Measurements from ENCODE around the gene ZNF415. TPM values are rescaled to one million over a fixed set of nuclear protein-coding genes. Genes with fewer than 3 reads are reported as not detected.

Gene ZNF415
- total RNA-seq, 1 donor = 2.3 TPM

DNA sequence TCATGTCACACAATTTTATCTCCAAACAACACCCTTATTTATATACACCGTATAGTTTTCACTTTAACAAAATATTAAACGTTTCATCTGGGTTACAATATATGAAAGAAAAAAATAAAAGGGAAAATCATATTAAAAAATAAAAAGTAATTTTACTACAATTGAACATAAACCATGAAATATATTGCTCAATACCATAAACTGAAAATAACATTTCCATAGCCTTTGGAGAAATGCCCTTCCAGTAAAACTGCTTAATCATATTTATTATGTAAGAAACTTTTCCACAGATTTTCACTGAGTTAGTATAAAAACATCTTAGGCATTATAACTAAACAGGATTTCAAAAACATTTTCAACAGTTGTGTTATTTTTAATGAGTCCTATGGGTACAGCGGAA lies 27.6 kb upstream of the ZNF415 start:
- H3K4me3 ChIP-seq (ENCODE audit: low read depth, low read length) = no peak overlapping the region
- no peak for DNase-seq (ENCODE audit: low read depth)
- TF ChIP-seq, protein P1, sequence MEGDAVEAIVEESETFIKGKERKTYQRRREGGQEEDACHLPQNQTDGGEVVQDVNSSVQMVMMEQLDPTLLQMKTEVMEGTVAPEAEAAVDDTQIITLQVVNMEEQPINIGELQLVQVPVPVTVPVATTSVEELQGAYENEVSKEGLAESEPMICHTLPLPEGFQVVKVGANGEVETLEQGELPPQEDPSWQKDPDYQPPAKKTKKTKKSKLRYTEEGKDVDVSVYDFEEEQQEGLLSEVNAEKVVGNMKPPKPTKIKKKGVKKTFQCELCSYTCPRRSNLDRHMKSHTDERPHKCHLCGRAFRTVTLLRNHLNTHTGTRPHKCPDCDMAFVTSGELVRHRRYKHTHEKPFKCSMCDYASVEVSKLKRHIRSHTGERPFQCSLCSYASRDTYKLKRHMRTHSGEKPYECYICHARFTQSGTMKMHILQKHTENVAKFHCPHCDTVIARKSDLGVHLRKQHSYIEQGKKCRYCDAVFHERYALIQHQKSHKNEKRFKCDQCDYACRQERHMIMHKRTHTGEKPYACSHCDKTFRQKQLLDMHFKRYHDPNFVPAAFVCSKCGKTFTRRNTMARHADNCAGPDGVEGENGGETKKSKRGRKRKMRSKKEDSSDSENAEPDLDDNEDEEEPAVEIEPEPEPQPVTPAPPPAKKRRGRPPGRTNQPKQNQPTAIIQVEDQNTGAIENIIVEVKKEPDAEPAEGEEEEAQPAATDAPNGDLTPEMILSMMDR (IDR thresholded peaks at IDR 0.05; ENCODE audit: insufficient read depth, low read length) = no peak

DNA sequence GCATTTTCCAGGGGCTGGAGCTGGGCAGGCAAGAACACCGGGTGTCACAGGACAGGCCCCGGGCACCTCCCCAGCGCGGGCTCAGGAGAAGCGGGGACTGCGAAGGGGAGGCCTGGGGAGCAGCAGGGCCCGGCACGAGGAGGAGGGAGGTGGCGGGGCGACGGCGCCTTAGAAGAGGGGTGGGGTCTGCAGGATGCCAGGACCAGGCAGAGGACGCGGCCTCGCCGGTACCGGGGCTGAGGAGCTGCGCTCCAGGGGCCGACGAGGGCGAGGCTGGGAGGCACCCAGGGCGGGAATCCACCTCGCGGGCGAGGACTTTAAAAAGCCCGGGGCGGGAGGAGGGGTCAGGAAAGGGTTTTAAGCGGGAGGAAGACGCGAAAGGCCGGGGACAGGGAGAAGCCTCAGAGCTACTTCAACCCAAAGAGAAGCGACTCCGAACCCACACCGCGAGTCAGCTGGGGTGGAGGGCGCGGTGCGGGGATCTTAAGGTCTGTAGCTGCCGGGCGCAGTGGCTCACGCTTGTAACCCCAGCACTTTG lies 25.5 kb upstream of the ZNF415 start:
- peak overlapping the region; percentile 73 for H3K4me3 ChIP-seq (ENCODE audit: low read depth, low read length)
- TF ChIP-seq, protein P1 (IDR thresholded peaks at IDR 0.05; ENCODE audit: insufficient read depth, low read length) = no peak
- DNase-seq (ENCODE audit: low read depth) = peak; percentile 27

DNA sequence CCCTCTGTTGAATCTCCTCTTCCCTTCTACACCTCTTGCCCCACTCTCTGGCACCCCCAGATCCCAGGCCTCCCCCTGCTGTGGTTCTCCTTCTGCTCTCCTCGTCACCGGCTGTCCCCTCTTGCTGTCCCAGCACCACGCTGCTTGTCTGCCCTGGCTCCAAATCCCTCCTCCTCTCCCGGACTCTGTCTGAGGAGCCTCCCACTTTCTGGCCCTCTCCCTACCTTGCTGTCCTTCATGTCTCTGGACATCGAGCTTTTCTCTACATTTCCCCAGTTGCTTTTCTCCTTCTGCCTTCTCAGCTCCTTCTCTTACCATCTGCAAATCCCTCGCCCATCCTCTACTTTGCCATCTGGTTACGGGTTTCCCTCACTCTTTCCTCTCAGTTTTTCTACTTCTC lies 24.9 kb upstream of the ZNF415 start:
- peak; percentile 14 for DNase-seq (ENCODE audit: low read depth)
- H3K4me3 ChIP-seq (ENCODE audit: low read depth, low read length) = peak overlapping the region; percentile 73

DNA sequence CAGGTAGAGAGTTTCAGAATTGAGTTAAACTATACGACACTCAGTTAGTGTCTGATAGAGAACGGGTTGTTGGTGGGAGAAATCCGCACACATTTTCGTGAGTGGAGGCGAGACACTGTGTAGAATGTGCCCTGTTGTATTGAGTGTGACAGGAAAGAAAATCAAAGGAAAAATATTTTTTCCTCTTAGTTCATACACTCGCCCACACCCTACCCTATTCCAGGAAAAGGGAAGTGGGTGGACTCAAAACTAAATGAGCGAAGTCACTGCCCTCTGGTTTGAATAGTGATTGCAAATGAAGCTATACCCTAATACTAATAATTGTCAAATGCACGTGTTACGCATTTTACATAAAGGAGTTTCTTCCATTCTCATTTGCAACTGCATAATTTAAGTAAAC lies 24.1 kb upstream of the ZNF415 start:
- DNase-seq (ENCODE audit: low read depth) = no peak
- no peak overlapping the region for H3K4me3 ChIP-seq (ENCODE audit: low read depth, low read length)
- TF ChIP-seq, protein P1 (IDR thresholded peaks at IDR 0.05; ENCODE audit: insufficient read depth, low read length) = no peak

More for the DNA sequence above, 24.9 kb upstream of the ZNF415 start:
- TF ChIP-seq, protein P1 (IDR thresholded peaks at IDR 0.05; ENCODE audit: insufficient read depth, low read length) = no peak

DNA sequence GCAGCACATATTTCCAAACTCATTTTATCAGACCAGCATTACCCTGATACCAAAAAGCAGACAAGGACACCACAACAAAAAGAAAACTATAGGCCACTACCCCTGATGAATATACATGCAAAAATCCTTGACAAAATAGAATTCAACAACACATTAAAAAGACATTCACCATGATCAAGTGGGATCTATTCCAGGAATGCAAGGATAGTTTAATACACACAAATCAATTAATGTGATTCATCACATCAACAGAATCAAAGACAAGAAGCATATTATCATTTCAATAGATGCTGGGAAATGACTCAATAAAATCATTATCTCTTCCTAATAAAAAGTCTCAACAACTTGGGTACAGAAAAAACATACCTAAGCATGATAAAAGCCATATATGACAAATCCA lies 14.9 kb upstream of the ZNF415 start:
- TF ChIP-seq, protein P1 (IDR thresholded peaks at IDR 0.05; ENCODE audit: insufficient read depth, low read length) = no peak
- DNase-seq (ENCODE audit: low read depth) = no peak
- H3K4me3 ChIP-seq (ENCODE audit: low read depth, low read length) = no peak overlapping the region

DNA sequence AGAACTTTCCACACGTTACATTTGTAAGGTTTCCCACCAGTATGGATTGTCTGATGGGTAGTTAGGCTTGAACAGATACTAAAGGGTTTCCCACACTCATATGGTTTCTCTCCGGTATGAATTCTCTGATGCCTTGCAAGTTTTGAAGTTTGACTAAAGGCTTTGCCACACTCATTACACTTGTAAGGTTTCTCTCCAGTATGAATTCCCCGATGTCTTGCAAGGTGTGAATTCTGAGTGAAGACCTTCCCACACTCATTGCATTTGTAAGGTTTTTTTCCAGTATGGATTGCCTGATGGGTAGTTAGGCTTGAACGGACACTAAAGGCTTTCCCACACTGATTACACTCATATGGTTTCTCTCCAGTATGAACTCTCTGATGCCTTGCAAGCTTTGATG lies 7.6 kb upstream of the ZNF415 start:
- no peak for DNase-seq (ENCODE audit: low read depth)
- TF ChIP-seq, protein P1 (IDR thresholded peaks at IDR 0.05; ENCODE audit: insufficient read depth, low read length) = no peak
- H3K4me3 ChIP-seq (ENCODE audit: low read depth, low read length) = no peak overlapping the region

DNA sequence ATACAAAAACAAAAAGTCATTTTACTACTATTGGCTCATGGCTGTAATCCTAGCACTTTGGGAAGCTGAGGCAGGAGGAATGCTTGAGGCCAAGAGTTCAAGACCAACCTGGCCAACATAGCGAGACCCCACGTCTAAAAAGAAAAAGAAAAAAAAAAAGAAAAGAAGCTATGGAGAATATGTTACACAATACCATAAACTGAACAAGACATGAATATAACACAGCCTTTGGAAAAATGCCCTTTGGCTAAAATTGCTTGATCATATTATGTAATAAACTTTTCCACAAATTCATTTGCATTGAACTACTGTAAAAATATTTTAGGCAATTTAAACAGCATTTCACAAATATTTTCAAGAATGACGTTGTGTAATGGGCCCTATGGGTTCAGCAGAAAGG lies 3.7 kb upstream of the ZNF415 start:
- no peak for DNase-seq (ENCODE audit: low read depth)
- TF ChIP-seq, protein P1 (IDR thresholded peaks at IDR 0.05; ENCODE audit: insufficient read depth, low read length) = no peak
- H3K4me3 ChIP-seq (ENCODE audit: low read depth, low read length) = no peak overlapping the region
